ENCODE measurements around the gene ODF2. TPM values are rescaled to one million over a fixed set of nuclear protein-coding genes. Genes with fewer than 3 reads are reported as not detected.

The ODF2 gene
- total RNA-seq, 1 experiment from 2014 or later: 36.8 TPM

- ATAC-seq (no peak), DNase-seq (ENCODE audit: low read depth, low spot score) (no peak)
- H3K27ac ChIP-seq (ENCODE audit: low read length): no peak overlapping the region
- in situ Hi-C loops (cut with HindIII; ENCODE audit: low pct_unique_long_range_greater_than_20kb, low sequenced_read_pairs) (no loop called here), intact Hi-C loops (cut with micrococcal nuclease; ENCODE audit: unreplicated experiment) (no loop called here)
- BruUV-seq (replicated peaks): no TSS peak
- H3K4me3 ChIP-seq (ENCODE audit: low read depth in 2 of 2, low read length in 2 of 2): no peak overlapping the region
- no peaks in the 10 kb centered on the region for H3K9me3 ChIP-seq (ENCODE audit: control insufficient read depth, insufficient read depth, low read depth, low read length)
- peaks cover 8% of the 10 kb centered on the region for H3K36me3 ChIP-seq (ENCODE audit: control insufficient read depth, insufficient read depth, low read length)
- no peaks in the 10 kb centered on the region for H3K4me1 ChIP-seq (ENCODE audit: control insufficient read depth, insufficient read depth, low read length)
- TF ChIP-seq TCF7L2 (IDR thresholded peaks at IDR 0.05; ENCODE audit: low read depth, low read length) (no peak), CTCF (IDR thresholded peaks at IDR 0.05) (no peak), SIN3A (IDR thresholded peaks at IDR 0.05; ENCODE audit: borderline replicate concordance, insufficient read depth, low read depth, low read length) (no peak), REST (IDR thresholded peaks at IDR 0.05; ENCODE audit: insufficient read depth in 1 of 2, low read depth in 2 of 2, low read length in 1 of 2) (no peak), POLR2AphosphoS5 (IDR thresholded peaks at IDR 0.05; ENCODE audit: low read depth, low read length) (no peak)
- CTCF ChIA-PET: no interaction called here
- H3K27me3 ChIP-seq (ENCODE audit: control insufficient read depth, insufficient read depth, low read length): no peaks in the 10 kb centered on the region
- POLR2A ChIA-PET: no interaction called here
These were observed 29.0 kb downstream of the ODF2 start for GRCh38 chr9:128484686-128485413.

- DNase-seq (ENCODE audit: low read depth, low spot score) (no peak), ATAC-seq (no peak)
- intact Hi-C loops (cut with micrococcal nuclease; ENCODE audit: unreplicated experiment) (no loop called here), in situ Hi-C loops (cut with HindIII; ENCODE audit: low pct_unique_long_range_greater_than_20kb, low sequenced_read_pairs) (no loop called here)
- H3K27ac ChIP-seq (ENCODE audit: low read length): no peak overlapping the region
- ChIA-PET CTCF (no interaction called here), POLR2A (no interaction called here)
- no peaks in the 10 kb centered on the region for H3K4me1 ChIP-seq (ENCODE audit: control insufficient read depth, insufficient read depth, low read length)
- peaks cover 8% of the 10 kb centered on the region for H3K36me3 ChIP-seq (ENCODE audit: control insufficient read depth, insufficient read depth, low read length)
- TF ChIP-seq TCF7L2 (IDR thresholded peaks at IDR 0.05; ENCODE audit: low read depth, low read length) (no peak), POLR2AphosphoS5 (IDR thresholded peaks at IDR 0.05; ENCODE audit: low read depth, low read length) (no peak), CTCF (IDR thresholded peaks at IDR 0.05) (no peak), REST (IDR thresholded peaks at IDR 0.05; ENCODE audit: insufficient read depth in 1 of 2, low read depth in 2 of 2, low read length in 1 of 2) (no peak), SIN3A (IDR thresholded peaks at IDR 0.05; ENCODE audit: borderline replicate concordance, insufficient read depth, low read depth, low read length) (no peak)
- H3K4me3 ChIP-seq (ENCODE audit: low read depth in 2 of 2, low read length in 2 of 2): no peak overlapping the region
- BruUV-seq (replicated peaks): no TSS peak
- no peaks in the 10 kb centered on the region for H3K9me3 ChIP-seq (ENCODE audit: control insufficient read depth, insufficient read depth, low read depth, low read length)
- H3K27me3 ChIP-seq (ENCODE audit: control insufficient read depth, insufficient read depth, low read length): no peaks in the 10 kb centered on the region
These were observed 29.6 kb downstream of the ODF2 start for GRCh38 chr9:128485414-128485855.

Data from Panc1 (cell line).